K562 (cell line): ENCODE data around the gene DIPK1A. TPM values are rescaled to one million over a fixed set of nuclear protein-coding genes. Genes with fewer than 3 reads are reported as not detected.

ENCODE experiments used
- ATAC-seq: fragments of 200-7000 bp; cut with Tn5 transposase; 3 replicates; pipeline ENCODE4 v1.9.1; 2020; ENCODE audit warnings: moderate library complexity
- BruUV-seq: library from RNA; stranded (reverse); fragments of 400-500 nt; replicated peaks from 2 replicates; lab custom pipeline; 2021; lab: Mats Ljungman, UMichigan
- CTCF ChIA-PET: fragments of 300-600 bp; formaldehyde crosslinking; extraction: SDS; loops from one replicate; lab custom pipeline; 2021; ENCODE audit warnings: low intra/inter-chr PET ratio; lab: Yijun Ruan, JAX
- POLR2A ChIA-PET: fragments of 300-600, 350-650 bp; sonication (Branson Sonifier 250); formaldehyde crosslinking; extraction: SDS; loops from one replicate; lab custom pipeline; 2021; ENCODE audit warnings: antibody characterized with exemption, inconsistent platforms; lab: Yijun Ruan, JAX
- DNase-seq, 4 experiments: peaks; one replicate each; pipeline versions ENCODE4 v3.0.0 to v3.0.0-alpha.2; 2011 to 2018; ENCODE audit warnings: low spot score in 3 of 4, mixed read lengths in 3 of 4; ENCODE audit errors: extremely low read depth in 1 of 4
- FAIRE-seq: peaks from 2 replicates; lab custom pipeline; 2011; peaks lifted over from hg19 to GRCh38; lab: Jason Lieb, UNC
- H2AFZ ChIP-seq: 2 replicates; pipeline ENCODE4 v1.6.0; 2011; ENCODE audit warnings: low read depth, low read length, control low read depth, inconsistent platforms
- H3K27ac ChIP-seq: fragments of 200-600 bp; 3 replicates; pipeline ENCODE4 v1.8.0; 2011; ENCODE audit warnings: low read depth, mild to moderate bottlenecking, control low read depth, inconsistent platforms, low read length, moderate library complexity, mixed read lengths; ENCODE audit errors: extremely low read depth
- H3K27me3 ChIP-seq, 2 experiments: fragments of 300-600 bp in 1 of 2; 2 replicates in 1 of 2; 3 replicates in 1 of 2; pipeline versions ENCODE4 v1.6.0 to v1.8.0; 2011; ENCODE audit warnings: inconsistent platforms in 2 of 2, low read length in 2 of 2, mild to moderate bottlenecking in 1 of 2, mixed read lengths in 1 of 2, moderate library complexity in 1 of 2; ENCODE audit not compliant: control insufficient read depth in 2 of 2, insufficient read depth in 2 of 2
- H3K36me3 ChIP-seq: fragments of 300-600 bp; 3 replicates; pipeline ENCODE4 v1.8.0; 2011; ENCODE audit warnings: mild to moderate bottlenecking, low read length, inconsistent platforms; ENCODE audit not compliant: control insufficient read depth, insufficient read depth
- H3K4me1 ChIP-seq, 2 experiments: fragments of 200-600 bp in 1 of 2; replicated peaks in 1 of 2; 2 replicates in 1 of 2; 3 replicates in 1 of 2; pipeline versions ENCODE4 v1.5.1 to v1.8.0; 2011; ENCODE audit warnings: inconsistent platforms in 2 of 2, low read length in 2 of 2, mild to moderate bottlenecking in 1 of 2, mixed read lengths in 1 of 2, moderate library complexity in 1 of 2; ENCODE audit not compliant: control insufficient read depth in 2 of 2, insufficient read depth in 2 of 2
- H3K4me2 ChIP-seq: 2 replicates; pipeline ENCODE4 v1.6.1; 2011; ENCODE audit warnings: low read length, control low read depth, inconsistent platforms, mixed read lengths; ENCODE audit not compliant: insufficient read depth
- H3K4me3 ChIP-seq: fragments of 200-600 bp; sonication (generic), shearing (Covaris generic); 2 replicates; pipeline ENCODE4 v1.5.1; 2016; ENCODE audit warnings: control low read depth, inconsistent platforms
- H3K79me2 ChIP-seq: fragments of 200-600 bp; 3 replicates; pipeline ENCODE4 v1.8.0; 2011; ENCODE audit warnings: low read length, inconsistent platforms; ENCODE audit not compliant: control insufficient read depth, insufficient read depth
- H3K9ac ChIP-seq, 2 experiments: 2 replicates each; pipeline versions ENCODE4 v1.6.0 to v1.6.1; 2011; ENCODE audit warnings: low read depth in 2 of 2, low read length in 2 of 2, control low read depth in 1 of 2, inconsistent platforms in 1 of 2, mild to moderate bottlenecking in 1 of 2, mixed read lengths in 1 of 2; ENCODE audit not compliant: insufficient read depth in 1 of 2
- H3K9me1 ChIP-seq: one replicate; pipeline ENCODE4 v1.6.0; 2011; ENCODE audit warnings: inconsistent platforms, mild to moderate bottlenecking, low read length, moderate library complexity; ENCODE audit not compliant: control insufficient read depth, insufficient read depth
- H3K9me3 ChIP-seq: replicated peaks from 2 replicates; pipeline ENCODE4 v1.5.1; 2011; ENCODE audit warnings: low read depth, low read length, inconsistent platforms; ENCODE audit not compliant: control insufficient read depth, insufficient read depth
- H4K20me1 ChIP-seq: replicated peaks from 2 replicates; pipeline ENCODE4 v1.6.1; 2011; ENCODE audit warnings: low read length, inconsistent platforms, mixed read lengths; ENCODE audit not compliant: control insufficient read depth, insufficient read depth
- CREM ChIP-seq: IDR thresholded peaks from 2 replicates; pipeline ENCODE4 v1.6.1; 2014; ENCODE audit warnings: antibody characterized with exemption, low read depth
- EHMT2 ChIP-seq: fragments of 450-650 bp; IDR thresholded peaks from 2 replicates; pipeline ENCODE4 v1.6.1; 2018; ENCODE audit warnings: antibody characterized with exemption
- ELF4 ChIP-seq: fragments of 450-650 bp; formaldehyde crosslinking; IDR thresholded peaks from 2 replicates; pipeline ENCODE4 v1.4.0; 2022; ENCODE audit warnings: missing genetic modification characterization
- GABPA ChIP-seq: fragments of 200-800 bp; sonication (Bioruptor generic); conservative IDR thresholded peaks from 2 replicates; pipeline ENCODE4 v1.6.1; 2016; ENCODE audit warnings: low read depth, missing genetic modification characterization, missing compliant biosample characterization
- KAT7 ChIP-seq: sonication (generic); formaldehyde crosslinking; IDR thresholded peaks from 2 replicates; pipeline ENCODE4 v1.8.0; 2022; ENCODE audit warnings: missing genetic modification reagents, mild to moderate bottlenecking, borderline replicate concordance
- NR1H2 ChIP-seq: sonication (generic); formaldehyde crosslinking; IDR thresholded peaks from 2 replicates; pipeline ENCODE4 v1.4.0; 2020; ENCODE audit warnings: mild to moderate bottlenecking, missing genetic modification reagents
- PHF8 ChIP-seq: fragments of 200-600 bp; sonication (generic); IDR thresholded peaks from 2 replicates; pipeline ENCODE4 v1.6.1; 2012; ENCODE audit warnings: mixed run types, mild to moderate bottlenecking, inconsistent platforms, low read length, moderate library complexity, borderline replicate concordance
- RCOR1 ChIP-seq, 2 experiments: IDR thresholded peaks; 2 replicates each; pipeline ENCODE4 v1.6.1; 2012; ENCODE audit warnings: low read depth in 2 of 2, low read length in 2 of 2, borderline replicate concordance in 1 of 2, improper control_type of control experiment in 1 of 2
- SOX6 ChIP-seq: fragments of 450-650 bp; IDR thresholded peaks from 2 replicates; pipeline ENCODE4 v1.6.1; 2014; ENCODE audit warnings: mild to moderate bottlenecking
- SRF ChIP-seq, 2 experiments: fragments of 250-450, 450-650 bp in 1 of 2; sonication (Bioruptor Pico) in 1 of 2; sonication (generic) in 1 of 2; formaldehyde crosslinking; IDR thresholded peaks; 2 replicates each; pipeline versions ENCODE4 v1.5.0 to v1.5.1; 2020 to 2022; ENCODE audit warnings: mild to moderate bottlenecking in 1 of 2, missing genetic modification reagents in 1 of 2
- STAT5B ChIP-seq: fragments of 250-450 bp; sonication (Bioruptor Pico); IDR thresholded peaks from 2 replicates; pipeline ENCODE4 v1.8.0; 2021; ENCODE audit warnings: mild to moderate bottlenecking, inconsistent platforms
- TFAP4 ChIP-seq: sonication (generic); formaldehyde crosslinking; IDR thresholded peaks from 2 replicates; pipeline ENCODE4 v1.8.0; 2022; ENCODE audit warnings: missing genetic modification reagents, mild to moderate bottlenecking, moderate library complexity, borderline replicate concordance
- ZBTB11 ChIP-seq, 3 experiments: fragments of 200-800 bp in 1 of 3; fragments of 250-450 bp in 1 of 3; fragments of 450-650 bp in 1 of 3; sonication (Bioruptor Pico) in 1 of 3; sonication (Bioruptor generic) in 1 of 3; formaldehyde crosslinking in 1 of 3; IDR thresholded peaks; 2 replicates each; pipeline versions ENCODE4 v1.6.1 to v1.8.0; 2016 to 2022; ENCODE audit warnings: mild to moderate bottlenecking in 2 of 3, missing genetic modification characterization in 2 of 3, missing compliant biosample characterization in 1 of 3, moderate library complexity in 1 of 3
- ZFX ChIP-seq: sonication (generic); formaldehyde crosslinking; IDR thresholded peaks from 2 replicates; pipeline ENCODE4 v1.8.0; 2022; ENCODE audit warnings: mild to moderate bottlenecking, missing genetic modification reagents, moderate library complexity
- ZNF24 ChIP-seq: fragments of 450-650 bp; IDR thresholded peaks from 2 replicates; pipeline ENCODE4 v1.6.1; 2016
- ZNF830 ChIP-seq: fragments of 250-450 bp; sonication (Bioruptor Pico); IDR thresholded peaks from 2 replicates; pipeline ENCODE4 v1.5.0; 2021; ENCODE audit warnings: mild to moderate bottlenecking
- WGBS: fragments of 100-300 bp; shearing (Covaris generic); methylation state at CpG from one replicate; pipeline ENCODE4 v1.1.6; 2016; ENCODE audit warnings: low coverage, mixed read lengths; ENCODE audit not compliant: insufficient coverage; ENCODE audit errors: missing lambda C conversion rate; 5-methylcytosine and 5-hydroxymethylcytosine counted together
- in situ Hi-C: fragments of 300-500 bp; cut with MboI; formaldehyde crosslinking; loops from 4 replicates; pipeline ENCODE4 v1.15.0; 2018; ENCODE audit warnings: inconsistent platforms, mixed read lengths
- intact Hi-C: fragments of 100-400 bp; cut with micrococcal nuclease; formaldehyde crosslinking; loops from 2 replicates; pipeline ENCODE4 v1.14.2; 2022
- polyA plus RNA-seq, 8 experiments: library from polyadenylated mRNA; depleted of rRNA in 4 of 8; stranded (reverse) in 5 of 8; unstranded in 3 of 8; fragments of >200 nt; fragmentation: Nextera tagmentation in 2 of 8; fragmentation: Illumina TruSeq in 1 of 8; extraction: Ambion mirVana in 2 of 8; extraction: Trizol in 1 of 8; gene quantifications; 2 replicates each; pipeline versions ENCODE4 v1.2.1 to v1.2.3, GENCODE V29; 2011 to 2014; ENCODE audit warnings: inconsistent platforms in 1 of 8, missing spikeins in 1 of 8
- total RNA-seq, 7 experiments: library from RNA; depleted of rRNA in 6 of 7; stranded (reverse); fragments of >200 nt in 6 of 7; fragmentation: Illumina TruSeq in 2 of 7; extraction: Trizol in 2 of 7; gene quantifications; 2 replicates each; pipeline versions ENCODE4 v1.2.1 to v1.2.3, GENCODE V29; 2011 to 2021; ENCODE audit warnings: low replicate concordance in 1 of 7

DIPK1A gene
- total and polyA plus RNA-seq, 9 of the 15 experiments (the other 6 are each of a cell fraction or from before 2014, with no cell fraction given), result 0.54 to 2.5 (median 1.3) TPM

- BruUV-seq, result TSS peak; percentile 80
- FAIRE-seq, result peak; percentile 23
- Histone ChIP-seq H3K27me3 (no peaks in the 10 kb centered on the region), H3K36me3 (no peaks in the 10 kb centered on the region), H3K9me1 (no peaks in the 10 kb centered on the region), H3K4me2 (peak overlapping the region; percentile 85), H3K9ac (peak overlapping the region; percentile 78 to 95), H2AFZ (peak overlapping the region; percentile 96), H3K4me1 (peaks cover 17 to 20% of the 10 kb centered on the region in 2 experiments; a peak in 4 of 5 replicates), H3K27ac (peak overlapping the region; percentile 73), H4K20me1 (no peaks in the 10 kb centered on the region), H3K9me3 (no peaks in the 10 kb centered on the region), H3K4me3 (peak overlapping the region; percentile 57), H3K79me2 (no peaks in the 10 kb centered on the region)
- intact Hi-C loops (loop anchor here (2.0 kb wide), 1 partner anchor 33 kb away; no protein-coding TSS in a partner anchor), in situ Hi-C loops (loop anchor here (5.0 kb wide), 1 partner anchor 35 kb away; no protein-coding TSS in a partner anchor)
- peak in 2 of 4 experiments; percentile 18 to 49 for DNase-seq
- ChIA-PET POLR2A (interaction anchor here (0.6 to 3.1 kb wide), 14 partner anchors 10 to 1456 kb away, joined by 3 to 20 read pairs (median 3); partner anchors contain the start of gene ABCD3), CTCF (interaction anchor here (0.7 to 3.9 kb wide), 2 partner anchors 103 to 1460 kb away, joined by 3 to 44 read pairs; no protein-coding TSS in a partner anchor)
- WGBS, result 5% methylated on average over 28 of the region's 32 CpGs
- ATAC-seq, result peak; percentile 25
- 0 out of 2 replicates have a peak, but pooled peaks have one; percentile 36 for TF ChIP-seq NR1H2 (CRISPR knock-in tag)
- TF ChIP-seq SOX6, result 0 out of 2 replicates have a peak, but pooled peaks have one; percentile 14
- TF ChIP-seq KAT7 (CRISPR knock-in tag), result peak; percentile 67; the same call in 1 of the 2 replicates
- TF ChIP-seq CREM, result 0 out of 2 replicates have a peak, but pooled peaks have one; percentile 1
- TF ChIP-seq ZNF830 (CRISPR knock-in tag), result no peak
- no peak for TF ChIP-seq ZNF24
- TF ChIP-seq ZFX, result peak; percentile 38; the same call in 1 of the 2 replicates
- TF ChIP-seq TFAP4 (CRISPR knock-in tag), result peak; percentile 47; the same call in 1 of the 2 replicates
- TF ChIP-seq ZBTB11 (CRISPR knock-in tag; IDR thresholded peaks at IDR 0.05), result peak in 1 of 3 experiments; percentile 48; a peak in 1 of 6 replicates
- no peak for TF ChIP-seq STAT5B
- 0 out of 2 replicates have a peak, but pooled peaks have one; percentile 25 for TF ChIP-seq GABPA
- no peak for TF ChIP-seq RCOR1 (IDR thresholded peaks at IDR 0.05; ENCODE audit: borderline replicate concordance in 1 of 2, low read depth in 2 of 2, low read length in 2 of 2)
- TF ChIP-seq PHF8, result peak; percentile 40; the same call in 1 of the 2 replicates
- TF ChIP-seq SRF (CRISPR knock-in tag; IDR thresholded peaks at IDR 0.05), result peak in 1 of 2 experiments; percentile 95; a peak in 2 of 4 replicates
- no peak for TF ChIP-seq EHMT2
- TF ChIP-seq ELF4 (CRISPR knock-in tag), result no peak
These were observed 862 bp upstream of the DIPK1A start for GRCh38 chr1:92961896-92962752.
